Measurements from ENCODE around the gene CDK9. TPM values are rescaled to one million over a fixed set of nuclear protein-coding genes. Genes with fewer than 3 reads are reported as not detected.
"Not testable (repeated sequence)": the region's sequence is repeated elsewhere in the genome, so short reads cannot be mapped to it uniquely, and the experiment has no call there.

CDK9 gene
- total RNA-seq, 1 donor from 2014 or later, result 44.4 TPM

DNA sequence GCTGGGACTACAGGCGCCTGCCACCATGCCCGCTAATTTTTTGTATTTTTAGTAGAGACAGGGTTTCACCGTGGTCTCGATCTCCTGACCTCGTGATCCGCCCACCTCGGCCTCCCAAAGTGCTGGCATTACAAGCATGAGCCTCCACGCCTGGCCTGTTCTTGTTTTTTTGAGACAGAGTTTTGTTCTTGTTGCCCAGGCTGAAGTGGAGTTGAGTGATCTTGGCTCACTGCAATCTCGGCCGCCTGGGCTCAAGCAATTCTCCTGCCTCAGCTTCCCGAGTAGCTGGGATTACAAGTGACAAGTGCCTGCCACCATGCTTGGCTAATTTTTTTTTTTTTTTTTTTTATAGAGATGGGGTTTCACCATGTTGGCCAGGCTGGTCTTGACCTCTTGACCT is 29.1 kb upstream of the CDK9 start:
- intact Hi-C loops (cut with DNase I); ATAC-seq (ENCODE audit: poor library complexity); DNase-seq: not testable (repeated sequence)

GRCh38 chr9:127758843-127759242 is 27.0 kb upstream of the CDK9 start:
- intact Hi-C loops (cut with DNase I), result no loop called here
- ATAC-seq (ENCODE audit: poor library complexity) (no peak), DNase-seq (no peak)

- no peak for DNase-seq
- ATAC-seq (ENCODE audit: poor library complexity), result no peak
- intact Hi-C loops (cut with DNase I), result no loop called here
Observed at GRCh38 chr9:127761061-127761460, 24.8 kb upstream of the CDK9 start.

DNA sequence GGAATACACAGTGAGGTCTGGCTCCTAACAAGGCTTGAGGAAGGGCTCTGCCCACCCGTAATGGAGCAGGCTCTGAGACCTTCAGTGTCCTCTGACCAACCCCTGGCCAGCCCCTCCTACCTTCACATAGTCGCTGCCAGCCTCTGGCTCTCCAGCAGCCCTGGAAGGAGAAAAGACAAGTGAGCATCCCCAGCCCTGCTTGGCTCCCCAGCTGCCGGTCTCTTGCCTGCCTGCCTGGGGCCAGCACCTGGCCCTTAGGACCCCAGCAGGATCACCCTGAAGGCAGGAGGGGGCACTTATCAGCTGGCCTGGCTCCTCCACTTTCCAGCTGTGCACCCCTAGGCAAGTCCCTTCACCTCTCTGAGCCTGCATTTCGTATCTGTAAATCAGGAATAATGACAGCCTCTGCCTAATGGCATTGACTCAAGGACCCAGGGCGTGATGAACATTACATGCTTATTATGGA is 24.3 kb upstream of the CDK9 start:
- intact Hi-C loops (cut with DNase I), result no loop called here
- DNase-seq (no peak), ATAC-seq (ENCODE audit: poor library complexity) (no peak)

- intact Hi-C loops (cut with DNase I), result no loop called here
- DNase-seq, result peak; percentile 82
- peak; percentile 64 for ATAC-seq (ENCODE audit: poor library complexity)
Observed at GRCh38 chr9:127762111-127762676, 23.6 kb upstream of the CDK9 start.

DNA sequence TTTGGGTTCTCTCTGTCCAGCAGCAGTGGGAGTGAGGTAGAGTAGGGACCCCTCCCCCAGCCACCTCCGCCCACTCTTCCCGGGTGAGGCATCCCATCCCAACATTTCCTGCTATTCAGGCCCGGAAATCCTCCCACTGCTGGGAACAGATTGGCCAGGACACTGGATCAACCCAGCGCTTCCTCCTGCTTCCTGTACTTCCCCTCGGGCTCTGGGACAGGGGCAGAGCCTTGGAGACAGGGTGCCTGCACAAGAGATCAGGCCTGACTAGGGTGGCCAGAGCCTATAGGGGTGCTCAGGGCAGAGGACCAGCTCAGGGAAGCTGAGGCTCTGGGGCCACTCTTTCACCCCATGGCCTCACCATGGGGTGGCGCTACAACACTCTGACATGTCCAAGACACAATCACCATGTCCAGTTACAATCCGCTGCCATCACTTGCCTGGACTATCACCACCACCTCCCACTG is 21.9 kb upstream of the CDK9 start:
- ATAC-seq (ENCODE audit: poor library complexity) (peak; percentile 38), DNase-seq (peak; percentile 75)
- intact Hi-C loops (cut with DNase I), result no loop called here

DNA sequence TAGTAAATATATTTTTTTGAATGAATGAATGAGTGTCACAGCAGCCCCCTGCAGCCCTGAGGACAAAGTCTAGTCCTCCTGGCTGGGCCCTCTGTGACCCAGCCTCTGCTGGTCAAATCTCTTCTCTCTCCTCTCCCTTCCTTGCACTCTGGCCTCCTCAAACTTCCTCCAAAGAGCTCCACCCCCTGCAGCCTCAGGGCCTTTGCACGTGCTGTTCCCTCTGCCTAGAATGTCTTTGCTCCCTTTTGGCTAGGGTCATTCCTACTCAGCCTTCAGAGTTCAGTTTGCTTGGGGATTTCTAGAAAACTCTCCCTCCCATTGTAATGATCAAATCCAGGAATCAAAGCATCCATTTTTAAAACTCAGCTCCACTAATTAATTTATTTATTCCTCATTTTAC is 20.4 kb upstream of the CDK9 start:
- no peak for ATAC-seq (ENCODE audit: poor library complexity)
- no peak for DNase-seq
- intact Hi-C loops (cut with DNase I), result no loop called here

DNA sequence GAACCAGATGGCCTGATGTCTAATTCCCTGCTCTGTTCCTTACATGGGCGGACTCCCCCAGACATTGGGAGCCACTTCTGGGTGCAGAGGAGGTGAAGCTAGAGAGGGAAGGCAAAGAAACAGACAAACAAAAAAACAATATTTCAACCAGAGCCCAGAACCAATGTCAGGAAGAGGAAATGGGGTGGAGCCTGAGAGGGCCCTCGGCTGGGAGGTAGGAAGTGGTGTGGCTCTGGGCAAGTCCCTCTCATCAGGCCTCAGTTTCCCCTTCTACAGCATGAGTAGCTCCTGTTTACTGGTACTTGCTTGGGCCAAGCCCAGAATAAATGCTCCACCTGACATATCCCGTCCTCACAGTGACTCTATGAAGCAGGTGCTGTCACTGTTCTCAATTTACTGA is 18.4 kb upstream of the CDK9 start:
- ATAC-seq (ENCODE audit: poor library complexity) (no peak), DNase-seq (no peak)
- intact Hi-C loops (cut with DNase I), result no loop called here

DNA sequence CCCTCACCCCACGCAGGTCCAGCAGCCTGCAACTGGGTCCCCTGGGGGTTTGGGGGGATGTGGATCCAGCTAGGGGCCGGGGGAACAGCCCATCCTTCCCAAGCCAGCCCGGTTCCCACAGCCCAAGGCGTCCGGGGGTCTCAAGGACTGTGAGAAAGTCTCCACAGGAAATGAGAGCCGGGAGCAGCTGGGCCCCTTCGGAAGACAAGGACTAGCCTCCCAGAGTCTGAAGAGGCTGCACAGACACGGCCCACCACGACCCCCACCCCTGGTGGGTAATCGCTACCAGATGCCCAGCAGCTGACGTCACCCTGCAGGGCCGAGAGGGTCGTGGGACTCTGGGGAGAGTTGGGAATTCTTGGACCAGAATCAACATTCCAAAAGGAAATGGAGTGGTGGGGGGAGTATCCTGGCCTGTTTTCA is 17.9 kb upstream of the CDK9 start:
- no peak for DNase-seq
- intact Hi-C loops (cut with DNase I), result no loop called here
- ATAC-seq (ENCODE audit: poor library complexity), result no peak

GRCh38 chr9:127768698-127769097 is 17.1 kb upstream of the CDK9 start:
- no peak for ATAC-seq (ENCODE audit: poor library complexity)
- no peak for DNase-seq

DNA sequence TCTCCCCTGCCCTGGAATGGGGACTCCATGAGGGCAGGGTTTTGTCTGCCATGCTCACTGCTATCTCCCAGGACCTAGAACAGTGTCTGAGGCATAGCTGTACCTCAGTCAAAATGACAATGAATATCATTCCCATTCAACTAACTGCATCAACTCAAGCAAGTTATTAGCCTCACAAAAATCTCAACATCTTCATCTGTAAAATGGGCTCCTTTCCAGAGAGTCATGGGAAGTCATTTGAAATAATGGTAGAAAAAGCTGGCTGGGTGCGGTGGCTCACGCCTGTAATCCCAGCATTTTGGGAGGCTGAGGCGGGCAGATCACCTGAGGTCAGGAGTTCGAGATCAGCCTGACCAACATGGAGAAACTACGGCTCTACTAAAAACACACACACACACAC is 16.7 kb upstream of the CDK9 start:
- ATAC-seq (ENCODE audit: poor library complexity) (no peak), DNase-seq (no peak)
- intact Hi-C loops (cut with DNase I), result no loop called here

More at GRCh38 chr9:127768698-127769097, 17.1 kb upstream of the CDK9 start:
- intact Hi-C loops (cut with DNase I), result no loop called here

GRCh38 chr9:127769929-127770582 is 15.8 kb upstream of the CDK9 start:
- no peak for ATAC-seq (ENCODE audit: poor library complexity)
- DNase-seq, result peak; percentile 47
- intact Hi-C loops (cut with DNase I), result no loop called here

- DNase-seq, result no peak
- intact Hi-C loops (cut with DNase I), result no loop called here
- no peak for ATAC-seq (ENCODE audit: poor library complexity)
Observed at GRCh38 chr9:127770583-127770904, 15.3 kb upstream of the CDK9 start.

DNA sequence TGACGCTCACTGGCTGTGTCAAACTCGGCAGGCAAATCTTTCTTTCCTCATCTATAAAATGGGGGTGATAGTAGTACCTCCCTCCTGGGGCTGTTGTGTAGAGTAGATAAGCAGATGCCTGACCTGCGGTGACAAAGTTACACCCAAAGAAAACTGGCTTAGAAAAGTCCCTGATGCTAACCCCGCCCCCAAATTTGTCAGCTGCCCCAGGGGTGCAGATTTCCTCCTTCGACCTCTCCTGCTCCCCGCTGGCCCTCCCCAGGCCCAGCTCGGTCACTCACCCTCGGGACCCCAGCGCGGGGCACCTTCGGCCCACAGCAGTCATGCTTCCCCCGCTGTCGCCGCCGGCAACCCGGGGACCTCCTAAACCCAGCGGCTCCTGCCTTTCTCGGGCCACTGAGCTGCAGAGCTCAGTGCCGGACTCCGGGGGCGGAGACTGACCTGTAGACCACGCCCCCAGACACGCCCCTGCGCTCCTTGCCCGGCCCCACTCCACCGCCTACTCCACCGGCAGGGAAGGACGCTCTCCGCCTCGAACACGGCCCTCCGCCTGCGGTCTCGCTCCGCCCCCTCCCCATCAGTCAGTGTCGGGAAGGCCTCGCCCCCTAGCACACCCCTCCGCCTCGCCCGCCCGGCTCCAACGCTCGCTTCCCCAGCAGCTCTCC is 14.8 kb upstream of the CDK9 start:
- ATAC-seq (ENCODE audit: poor library complexity) (peak; percentile 98), DNase-seq (peak; percentile 99)
- intact Hi-C loops (cut with DNase I), result no loop called here

DNA sequence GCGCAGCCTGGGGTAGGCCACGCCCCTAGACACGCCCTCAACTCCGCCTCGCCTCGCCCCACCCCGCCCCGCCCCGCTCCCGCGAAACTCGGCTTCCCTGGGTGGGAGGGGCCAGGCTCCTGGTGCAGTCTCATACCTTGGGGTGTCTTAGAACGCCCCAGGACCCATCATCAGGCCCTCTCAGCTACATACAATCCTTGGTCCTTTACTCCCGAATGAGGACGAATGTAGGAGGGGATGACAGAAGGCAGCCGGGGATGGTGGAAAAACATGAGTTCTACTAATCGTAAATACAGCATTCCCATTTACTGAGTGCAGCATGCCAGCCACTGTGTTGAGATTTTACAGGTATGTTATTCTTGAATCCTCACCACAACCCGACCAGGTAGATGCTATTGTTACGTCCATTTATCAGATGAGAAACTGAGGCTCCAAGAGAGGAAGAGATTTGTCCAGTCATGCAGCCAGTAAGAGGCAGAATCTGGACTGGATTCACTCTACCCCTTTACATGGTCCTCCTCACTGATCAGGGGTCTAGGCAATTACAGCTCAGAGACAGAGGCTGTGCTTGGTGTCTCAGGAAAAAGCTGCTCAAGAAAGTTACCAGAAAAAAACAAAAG is 14.2 kb upstream of the CDK9 start:
- intact Hi-C loops (cut with DNase I), result no loop called here
- ATAC-seq (ENCODE audit: poor library complexity), result no peak
- DNase-seq, result no peak

DNA sequence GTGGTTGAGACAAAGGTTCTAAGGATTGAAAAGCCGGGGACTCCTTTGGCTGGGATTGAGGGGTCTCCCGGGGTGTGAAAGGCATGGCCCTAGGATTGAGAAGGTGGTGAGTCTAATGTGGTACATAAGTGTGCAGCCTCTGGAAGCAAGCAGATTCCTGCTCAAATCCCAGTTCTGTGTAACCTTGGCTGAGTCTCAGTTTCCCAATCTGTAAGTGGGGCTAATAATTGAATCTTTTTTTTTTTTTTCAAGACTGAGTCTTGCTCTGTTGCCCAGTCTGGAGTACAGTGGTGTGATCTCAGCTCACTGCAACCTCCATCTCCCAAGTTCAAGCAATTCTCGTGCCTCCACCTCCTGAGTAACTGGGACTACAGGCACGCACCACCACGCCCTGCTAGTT is 13.2 kb upstream of the CDK9 start:
- ATAC-seq (ENCODE audit: poor library complexity), result no peak
- no peak for DNase-seq
- intact Hi-C loops (cut with DNase I), result no loop called here

DNA sequence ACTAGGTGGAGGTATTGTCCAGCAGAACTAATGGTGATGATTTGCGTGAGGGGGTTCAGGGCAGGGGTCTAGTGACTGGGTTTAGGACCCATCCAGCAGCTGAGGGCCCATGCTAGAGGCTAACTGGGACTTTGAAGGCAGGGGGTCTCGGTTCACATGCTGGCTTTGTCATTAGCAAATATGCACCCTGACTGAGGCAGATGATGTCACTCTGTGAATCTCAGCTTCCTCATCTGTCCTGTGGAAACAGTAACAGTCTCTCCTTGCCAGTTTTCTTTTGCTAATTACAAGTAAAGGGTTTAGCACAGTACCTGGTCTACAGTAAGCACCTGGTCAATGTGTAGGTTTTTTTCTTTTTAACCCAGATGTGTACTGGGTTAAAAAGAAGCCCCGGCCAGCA is 12.6 kb upstream of the CDK9 start:
- DNase-seq (no peak), ATAC-seq (ENCODE audit: poor library complexity) (no peak)
- intact Hi-C loops (cut with DNase I), result no loop called here

DNA sequence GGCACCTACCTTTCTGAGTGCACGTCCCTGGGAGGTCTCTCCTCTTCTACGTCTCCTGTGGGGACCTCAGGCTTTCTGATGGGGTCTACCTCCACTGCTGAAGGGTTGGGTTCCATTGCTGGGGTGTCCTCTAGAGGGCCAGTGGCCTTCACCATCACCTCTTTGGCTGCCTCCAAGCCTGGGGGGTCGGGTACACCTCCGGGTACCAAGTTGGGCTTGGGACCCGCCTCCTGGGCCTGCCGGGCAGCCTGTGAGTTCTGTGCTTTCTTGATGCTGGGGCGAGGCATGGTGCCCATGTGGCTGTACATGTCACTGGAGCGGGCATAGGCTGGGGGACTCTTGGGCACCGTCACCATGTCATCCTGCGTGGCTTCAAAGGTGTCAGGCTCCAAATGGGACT is 11.9 kb upstream of the CDK9 start:
- intact Hi-C loops (cut with DNase I), result no loop called here
- ATAC-seq (ENCODE audit: poor library complexity) (no peak), DNase-seq (no peak)

- ATAC-seq (ENCODE audit: poor library complexity) (no peak), DNase-seq (peak; percentile 62)
- intact Hi-C loops (cut with DNase I), result no loop called here
Observed at GRCh38 chr9:127776195-127776923, 9.5 kb upstream of the CDK9 start.
